Left hindlimb (tissue), 1 donor: Measurements from ENCODE around the gene NECTIN2.

Source experiments
- DNase-seq: peaks from one replicate; pipeline ENCODE4 v3.0.0-alpha.2; 2018

Gene NECTIN2

DNA sequence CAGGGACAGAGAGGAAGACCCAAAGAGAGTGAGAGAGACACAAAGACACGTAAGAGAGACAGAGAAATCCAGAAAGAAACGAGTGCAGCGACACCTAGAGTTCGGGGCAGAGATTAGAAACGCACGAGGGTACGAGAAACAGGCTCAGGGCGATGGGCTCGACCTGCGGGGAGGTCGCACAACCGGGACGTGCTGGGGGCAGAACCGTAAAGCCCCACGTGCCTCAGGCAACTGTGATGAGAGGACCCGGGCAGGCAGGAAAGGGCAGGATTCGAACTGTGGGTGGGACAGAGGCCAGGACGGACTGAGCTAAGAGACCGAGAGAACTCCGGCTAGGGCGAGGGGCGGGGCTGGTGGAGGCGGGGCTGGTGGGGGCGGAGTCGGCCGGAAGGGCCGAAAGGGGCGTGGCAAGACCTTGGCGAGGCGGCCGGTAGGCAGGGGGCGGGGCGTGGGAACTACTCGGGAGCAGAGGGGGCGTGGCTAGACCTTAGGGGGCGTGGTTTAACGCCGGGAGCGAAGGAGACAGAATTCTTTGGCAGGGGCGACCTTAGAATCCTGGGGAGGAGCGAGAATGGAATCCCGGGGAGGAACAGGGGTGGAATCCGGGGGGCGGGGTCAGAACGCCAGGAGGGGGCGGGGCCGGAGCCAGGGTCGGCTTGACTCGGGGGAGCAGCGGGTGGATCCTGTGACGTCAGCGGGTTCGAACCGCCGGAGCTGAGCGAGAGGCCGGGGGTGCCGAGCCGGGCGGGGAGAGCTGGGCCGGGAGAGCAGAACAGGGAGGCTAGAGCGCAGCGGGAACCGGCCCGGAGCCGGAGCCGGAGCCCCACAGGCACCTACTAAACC, at the start of gene NECTIN2:
TSS of gene NECTIN2 (plus strand) at position 686 of the 843 bp plus-strand sequence. CDS start 229 bp downstream, outside the sequence.
- peak; percentile 99 for DNase-seq

DNA sequence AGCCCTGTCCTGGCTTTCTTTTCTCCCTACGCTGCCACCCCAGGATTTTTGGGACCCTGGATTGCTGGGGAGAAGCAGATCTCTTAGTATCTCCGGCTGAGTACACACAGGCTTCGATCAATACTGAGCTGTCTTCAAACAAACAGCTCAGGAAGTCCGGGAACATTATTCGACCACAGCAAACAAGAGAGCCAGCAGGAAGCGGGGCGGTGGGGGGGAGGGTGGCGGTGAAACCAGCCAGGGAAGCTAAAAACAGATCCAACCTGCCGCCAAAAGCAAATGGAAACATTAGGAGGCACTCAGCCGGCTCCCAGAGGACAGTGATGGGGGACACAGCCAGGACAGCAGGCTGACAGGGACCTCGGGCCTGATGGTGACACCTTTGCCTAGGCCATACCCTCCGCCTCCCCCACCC, 49.4 kb upstream of the NECTIN2 start:
- peak; percentile 62 for DNase-seq

DNA sequence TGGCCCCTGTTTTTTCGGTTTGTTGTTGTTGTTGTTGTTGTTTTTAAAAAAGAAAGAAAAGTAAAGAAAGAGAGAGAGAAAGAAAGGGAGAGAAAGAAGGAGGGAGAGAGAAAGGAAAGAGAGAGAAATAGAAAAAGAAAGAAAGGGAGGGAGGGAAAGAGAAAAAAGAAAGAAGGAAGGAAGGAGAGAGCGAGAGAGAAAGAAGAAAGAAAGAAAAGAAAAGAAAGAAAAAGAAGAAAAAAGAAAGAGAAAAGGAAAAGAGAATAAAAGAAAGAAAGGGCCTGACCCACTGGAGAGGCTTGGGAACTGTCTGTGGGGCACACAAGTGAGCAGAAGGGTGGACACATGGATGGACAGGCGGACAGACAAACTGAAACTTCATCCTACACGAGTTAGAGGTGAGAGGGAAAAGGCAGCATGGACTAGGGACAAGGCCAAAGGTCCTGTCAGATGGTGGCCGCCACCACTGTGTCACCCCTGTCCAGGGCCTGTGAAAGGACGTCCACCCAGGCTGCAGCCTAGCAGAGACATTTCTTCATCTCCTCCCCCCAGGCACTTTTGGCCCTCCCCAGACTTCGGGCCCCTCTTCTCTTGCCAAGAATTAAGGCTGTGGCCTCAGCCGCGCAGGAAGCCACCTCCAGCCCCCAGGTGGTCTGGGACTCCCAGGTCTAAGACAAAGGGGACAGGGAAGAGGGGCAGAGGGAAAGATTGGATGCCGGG, 46.3 kb upstream of the NECTIN2 start:
- DNase-seq = no peak

DNA sequence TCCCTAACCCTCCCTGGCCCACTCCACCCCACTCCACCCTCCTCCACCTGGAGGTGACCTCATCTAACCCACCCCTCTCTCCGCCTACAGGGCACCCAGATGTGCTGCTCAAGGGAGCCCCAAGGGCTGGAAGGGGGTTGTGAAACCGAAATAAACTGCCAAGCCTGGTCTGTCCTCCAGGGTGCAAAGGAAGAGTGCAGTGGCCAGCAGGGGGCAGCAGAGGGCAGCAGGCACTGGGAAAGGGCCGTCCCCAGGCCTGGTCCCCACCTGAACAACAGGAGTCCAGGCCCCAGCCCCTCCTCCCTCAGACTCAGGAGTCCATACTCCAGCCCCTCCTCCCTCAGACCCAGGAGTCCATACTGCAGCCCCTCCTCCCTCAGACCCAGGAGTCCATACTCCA, 45.6 kb upstream of the NECTIN2 start:
- peak; percentile 80 for DNase-seq

DNA sequence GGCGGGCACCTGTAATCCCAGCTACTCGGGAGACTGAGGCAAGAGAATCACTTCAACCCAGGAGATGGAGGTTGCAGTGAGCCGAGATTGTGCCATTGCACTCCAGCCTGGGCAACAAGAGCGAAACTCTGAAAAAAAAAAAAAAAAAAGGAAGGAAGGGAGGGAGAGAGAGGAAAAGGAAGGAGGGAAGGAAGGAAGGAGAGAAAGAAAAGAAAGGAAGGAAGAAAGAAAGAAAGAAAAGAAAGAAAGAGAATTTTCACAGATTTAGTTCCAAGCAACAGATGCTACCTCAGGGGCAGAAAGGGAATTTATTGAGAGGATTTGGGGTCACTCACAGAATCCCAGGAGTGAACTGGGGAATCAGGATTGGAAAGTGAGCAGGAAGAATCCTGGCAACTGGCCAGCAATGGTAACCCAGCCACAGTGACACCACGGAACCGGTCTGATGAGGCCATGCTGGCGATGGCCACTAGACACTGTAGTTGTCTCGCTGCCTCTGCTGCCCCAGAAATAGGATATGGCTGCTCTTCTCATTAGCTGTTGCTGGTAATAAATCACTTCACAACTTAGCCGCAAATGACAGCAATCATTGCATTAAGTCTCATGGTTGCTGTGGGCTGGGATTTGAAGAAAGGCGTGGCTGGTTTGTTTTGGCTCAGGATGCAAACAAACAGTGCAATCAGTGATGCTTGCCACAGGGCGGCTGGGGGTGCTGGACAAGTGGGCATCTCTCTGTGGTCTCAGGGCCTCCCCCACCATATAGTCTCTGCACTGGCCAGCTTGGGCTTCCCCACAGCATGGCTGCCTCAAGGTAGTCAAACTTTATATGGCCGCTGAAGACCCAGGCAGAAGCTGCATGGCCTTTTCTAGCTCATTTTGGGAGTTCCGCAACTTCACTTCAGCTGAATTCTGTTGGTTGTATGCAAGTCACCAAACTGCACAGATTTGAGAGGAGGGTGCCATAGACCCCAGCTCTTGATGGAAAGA, 42.4 kb upstream of the NECTIN2 start:
- no peak for DNase-seq

DNA sequence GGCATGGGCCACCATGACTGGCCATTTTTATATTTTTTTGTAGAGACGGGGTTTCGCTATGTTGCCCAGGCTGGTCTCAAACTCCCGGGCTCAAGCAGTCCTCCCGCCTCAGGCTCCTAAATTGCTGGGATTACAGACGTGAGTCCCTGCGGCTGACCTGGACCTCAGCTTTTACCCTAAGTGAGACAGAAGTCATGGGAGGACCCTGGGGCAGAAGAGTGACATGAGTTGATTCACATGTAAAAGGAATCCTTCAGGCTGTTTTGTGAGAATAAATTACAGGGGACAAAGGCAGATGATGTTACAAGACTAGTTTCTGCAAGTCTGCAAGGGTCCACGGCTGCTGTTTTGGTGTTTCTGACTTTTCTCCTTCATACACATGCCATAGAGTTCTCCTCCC, 39.8 kb upstream of the NECTIN2 start:
- no peak for DNase-seq

DNA sequence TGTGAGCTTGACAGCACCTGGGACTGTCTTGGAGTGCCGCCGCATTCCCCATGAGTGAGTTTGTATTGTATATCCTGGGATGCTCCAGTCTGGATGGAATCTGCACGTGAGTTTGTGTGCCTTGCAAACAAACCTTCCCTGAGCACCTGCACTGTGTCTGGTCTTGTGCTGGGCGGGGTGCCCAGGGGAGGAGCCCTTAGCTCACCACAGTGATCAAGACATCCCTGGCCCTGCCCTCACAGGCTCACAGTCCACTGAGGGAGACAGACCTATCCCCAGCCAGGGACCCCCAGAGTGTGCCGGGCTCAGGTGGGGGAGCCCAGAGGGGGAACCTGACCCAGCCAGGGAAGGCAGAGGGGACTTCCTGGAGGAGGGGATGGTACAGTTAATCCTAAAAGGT, 38.9 kb upstream of the NECTIN2 start:
- DNase-seq = no peak

DNA sequence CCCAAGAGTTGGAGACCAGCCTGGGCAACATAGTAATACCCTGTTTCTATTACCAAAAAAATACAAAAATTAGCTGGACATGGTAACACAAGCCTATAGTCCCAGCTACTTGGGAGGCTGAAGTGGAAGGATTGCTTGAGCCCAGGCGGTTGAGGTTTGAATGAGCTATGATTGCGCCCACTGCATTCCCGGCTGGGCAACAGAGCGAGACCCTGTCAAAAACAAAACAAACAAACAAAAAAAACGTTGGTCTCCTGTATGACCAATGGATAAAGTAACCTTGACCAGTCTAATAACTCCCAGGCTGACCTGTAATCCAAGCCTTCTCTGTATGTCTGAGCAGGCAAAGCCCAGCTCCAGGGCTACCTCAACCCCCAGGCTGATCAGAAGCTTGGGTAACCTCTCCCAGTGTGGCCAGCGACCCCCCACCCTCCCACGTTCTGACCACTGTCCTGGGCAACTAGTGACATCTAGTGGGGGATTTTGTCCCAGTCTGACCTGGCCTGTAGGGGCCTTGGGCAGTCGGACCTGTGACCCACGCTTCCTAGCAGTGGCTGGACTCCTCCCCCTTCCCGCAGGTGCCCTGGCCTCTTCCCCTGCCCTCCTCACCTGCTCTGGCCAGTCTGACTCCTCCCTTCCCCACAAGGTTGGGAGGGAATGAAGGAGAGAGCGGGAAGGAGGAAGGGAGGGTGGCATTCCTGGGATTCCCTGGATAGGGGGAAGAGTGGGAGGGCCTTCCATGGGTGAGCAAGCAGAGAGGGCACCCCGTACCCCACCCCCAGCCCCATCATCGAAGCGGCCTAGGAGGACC, 38.2 kb upstream of the NECTIN2 start:
- DNase-seq = no peak

DNA sequence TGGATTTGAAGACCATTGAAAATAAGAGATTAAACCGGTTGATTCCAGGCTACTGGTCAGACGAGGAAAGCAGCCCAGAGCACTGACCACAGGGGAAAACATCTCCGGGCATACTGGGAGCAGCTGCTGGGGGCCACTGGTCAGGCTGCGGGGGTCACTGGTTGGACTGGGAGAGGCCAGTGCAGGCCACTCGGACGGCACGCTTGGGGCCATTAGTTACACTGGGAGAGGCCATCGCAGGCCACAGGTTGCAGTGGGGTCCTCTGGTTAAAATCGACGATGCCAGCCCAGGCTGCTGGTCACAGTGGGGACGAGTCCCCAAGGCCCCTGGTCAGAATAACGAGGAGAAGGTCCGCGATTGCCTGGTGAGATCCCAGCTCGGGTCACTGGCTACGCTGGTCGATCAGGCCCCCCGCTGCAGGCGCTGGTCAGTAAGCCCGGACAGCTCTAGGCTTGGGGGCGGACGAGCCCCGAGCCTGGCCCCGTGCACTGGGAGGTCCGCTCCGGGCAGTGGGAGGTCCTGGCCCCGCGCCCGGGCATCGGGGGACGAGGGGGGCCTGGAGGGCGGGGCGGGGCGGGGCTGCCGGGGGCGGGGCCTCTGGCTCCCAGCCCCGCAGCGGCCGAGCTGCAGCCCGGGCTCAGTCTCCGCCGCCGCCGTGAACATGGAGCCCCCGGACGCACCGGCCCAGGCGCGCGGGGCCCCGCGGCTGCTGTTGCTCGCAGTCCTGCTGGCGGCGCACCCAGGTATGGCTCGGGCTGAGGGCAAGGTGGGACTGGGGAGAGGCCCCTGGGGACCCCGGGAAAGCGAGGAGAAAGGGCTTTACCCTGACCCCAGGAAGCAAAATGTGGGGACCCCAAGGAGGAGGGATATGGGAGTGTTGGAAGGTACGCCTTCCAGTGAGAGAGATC, 37.4 kb upstream of the NECTIN2 start, which contains the start of gene BCAM:
TSS of gene BCAM (plus strand) at position 641 of the 909 bp plus-strand sequence. CDS start at position 663, 22 bp downstream.
- DNase-seq = peak; percentile 88

DNA sequence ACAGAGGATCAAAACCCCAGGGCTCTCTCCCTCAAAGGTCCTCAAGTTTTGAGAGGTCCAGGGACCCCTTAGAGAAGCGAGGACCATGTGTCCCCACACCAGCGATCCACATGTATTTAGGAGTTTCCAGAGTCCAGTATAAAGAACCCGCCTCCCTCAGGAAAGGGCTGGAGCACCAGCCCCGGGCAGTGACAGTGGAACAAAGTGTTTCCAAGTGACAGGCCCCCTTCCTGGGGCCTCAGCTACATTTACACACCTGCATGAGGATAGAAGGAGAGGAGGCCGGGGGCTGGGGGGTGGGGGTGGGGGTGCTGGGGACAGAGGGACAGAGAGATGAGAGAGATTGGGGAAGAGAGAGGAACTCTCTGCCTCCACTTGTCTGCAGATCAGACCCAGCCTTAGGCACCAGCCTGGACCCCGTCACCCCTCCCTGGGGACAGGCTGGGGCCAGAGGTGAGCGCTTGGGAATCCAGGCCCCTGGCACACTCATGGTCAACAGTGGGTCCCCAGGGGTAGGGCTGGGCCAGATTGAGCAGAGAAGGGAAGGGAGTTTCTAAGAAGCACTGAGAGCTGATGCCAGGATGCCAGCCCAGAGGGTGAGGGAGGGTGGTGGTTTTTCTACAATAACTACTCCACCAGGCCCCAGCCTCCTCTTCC, 36.4 kb upstream of the NECTIN2 start:
- no peak for DNase-seq

DNA sequence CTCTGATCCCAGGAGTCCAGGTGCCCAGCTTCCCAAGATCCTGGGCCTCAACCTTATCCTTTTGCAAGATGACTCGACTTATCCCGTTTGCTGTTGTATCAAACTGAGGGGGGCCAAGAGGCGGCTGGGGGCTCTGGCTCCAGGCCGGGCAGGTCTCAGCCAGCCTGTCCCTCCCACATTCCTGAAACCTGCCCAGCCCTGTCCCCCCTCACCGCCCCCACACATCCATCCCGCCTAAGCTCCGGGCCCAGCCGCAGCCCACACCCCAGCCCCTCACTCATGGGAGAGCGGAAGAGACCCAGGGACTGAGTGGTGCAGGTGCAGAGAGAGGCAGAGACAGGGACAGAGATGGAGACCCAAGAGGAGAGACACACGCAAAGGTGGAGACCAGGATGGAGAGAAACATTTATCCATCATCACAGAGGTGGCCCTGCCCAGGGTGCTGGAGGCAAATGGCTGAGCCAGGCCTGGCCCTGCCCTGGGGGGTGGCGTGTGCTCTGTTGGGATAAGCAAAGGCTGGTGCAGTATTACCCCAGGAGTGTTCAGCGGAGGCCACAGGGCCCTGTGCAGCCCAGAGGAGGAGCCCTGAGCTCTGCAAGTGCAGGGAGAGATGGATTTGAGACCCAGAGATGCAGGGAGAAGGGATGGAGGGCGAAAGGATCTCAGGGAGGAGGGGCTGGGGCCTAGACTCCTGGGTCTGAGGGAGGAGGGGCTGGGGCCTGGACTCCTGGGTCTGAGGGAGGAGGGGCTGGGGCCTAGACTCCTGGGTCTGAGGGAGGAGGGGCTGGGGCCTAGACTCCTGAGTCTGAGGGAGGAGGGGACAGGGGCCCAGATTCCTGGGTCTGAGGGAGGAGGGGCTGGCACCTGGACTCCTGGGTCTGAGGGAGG, 35.6 kb upstream of the NECTIN2 start:
- no peak for DNase-seq

DNA sequence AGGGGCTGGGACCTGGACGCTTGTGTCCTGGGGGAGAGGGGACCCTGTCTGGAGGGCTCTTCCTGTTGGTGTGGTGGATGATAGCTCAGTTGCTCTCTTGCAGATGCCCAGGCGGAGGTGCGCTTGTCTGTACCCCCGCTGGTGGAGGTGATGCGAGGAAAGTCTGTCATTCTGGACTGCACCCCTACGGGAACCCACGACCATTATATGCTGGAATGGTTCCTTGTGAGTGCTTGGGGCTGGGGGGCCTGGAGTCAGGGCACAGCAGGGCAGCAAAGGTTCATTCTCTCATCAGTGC, 35.0 kb upstream of the NECTIN2 start:
- DNase-seq = no peak

DNA sequence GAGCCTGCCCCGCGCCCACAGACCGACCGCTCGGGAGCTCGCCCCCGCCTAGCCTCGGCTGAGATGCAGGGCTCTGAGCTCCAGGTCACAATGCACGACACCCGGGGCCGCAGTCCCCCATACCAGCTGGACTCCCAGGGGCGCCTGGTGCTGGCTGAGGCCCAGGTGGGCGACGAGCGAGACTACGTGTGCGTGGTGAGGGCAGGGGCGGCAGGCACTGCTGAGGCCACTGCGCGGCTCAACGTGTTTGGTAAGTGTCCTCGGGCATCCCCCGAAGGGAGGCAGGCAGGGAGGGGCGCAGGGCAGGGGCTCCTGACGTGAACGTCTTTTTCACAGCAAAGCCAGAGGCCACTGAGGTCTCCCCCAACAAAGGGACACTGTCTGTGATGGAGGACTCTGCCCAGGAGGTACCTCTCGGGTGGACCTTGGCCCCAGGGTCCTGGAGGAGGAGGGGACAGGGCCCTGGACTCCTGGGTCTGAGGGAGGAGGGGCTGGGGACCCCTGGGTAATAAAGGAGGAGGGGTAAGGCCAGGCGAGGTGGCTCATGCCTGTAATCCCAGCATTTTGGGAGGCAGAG, 33.9 kb upstream of the NECTIN2 start:
- no peak for DNase-seq

DNA sequence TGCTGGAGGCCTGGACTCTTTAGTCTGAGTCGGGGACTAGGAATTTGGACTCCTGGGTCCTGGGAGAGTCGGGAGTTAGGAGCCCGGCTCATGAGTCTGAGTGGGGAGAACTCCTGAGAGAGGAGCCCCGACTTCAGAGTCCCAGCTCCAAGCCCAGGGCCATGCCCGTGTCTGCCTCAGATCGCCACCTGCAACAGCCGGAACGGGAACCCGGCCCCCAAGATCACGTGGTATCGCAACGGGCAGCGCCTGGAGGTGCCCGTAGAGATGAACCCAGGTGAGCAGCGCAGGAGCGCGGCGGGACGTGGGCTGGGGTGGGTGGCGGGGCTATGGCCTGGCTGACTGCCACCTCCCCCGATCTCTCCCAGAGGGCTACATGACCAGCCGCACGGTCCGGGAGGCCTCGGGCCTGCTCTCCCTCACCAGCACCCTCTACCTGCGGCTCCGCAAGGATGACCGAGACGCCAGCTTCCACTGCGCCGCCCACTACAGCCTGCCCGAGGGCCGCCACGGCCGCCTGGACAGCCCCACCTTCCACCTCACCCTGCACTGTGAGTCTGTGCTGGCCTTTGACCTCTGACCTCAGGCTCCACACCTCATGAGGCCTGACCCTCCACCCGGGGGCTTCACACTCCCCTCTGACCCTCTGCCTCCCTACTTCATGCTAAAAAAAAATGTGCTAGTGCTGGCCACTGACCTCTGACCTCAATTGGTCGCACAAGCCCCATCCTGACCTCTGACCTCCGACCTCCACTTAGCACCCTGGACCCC, 32.8 kb upstream of the NECTIN2 start:
- DNase-seq = no peak

DNA sequence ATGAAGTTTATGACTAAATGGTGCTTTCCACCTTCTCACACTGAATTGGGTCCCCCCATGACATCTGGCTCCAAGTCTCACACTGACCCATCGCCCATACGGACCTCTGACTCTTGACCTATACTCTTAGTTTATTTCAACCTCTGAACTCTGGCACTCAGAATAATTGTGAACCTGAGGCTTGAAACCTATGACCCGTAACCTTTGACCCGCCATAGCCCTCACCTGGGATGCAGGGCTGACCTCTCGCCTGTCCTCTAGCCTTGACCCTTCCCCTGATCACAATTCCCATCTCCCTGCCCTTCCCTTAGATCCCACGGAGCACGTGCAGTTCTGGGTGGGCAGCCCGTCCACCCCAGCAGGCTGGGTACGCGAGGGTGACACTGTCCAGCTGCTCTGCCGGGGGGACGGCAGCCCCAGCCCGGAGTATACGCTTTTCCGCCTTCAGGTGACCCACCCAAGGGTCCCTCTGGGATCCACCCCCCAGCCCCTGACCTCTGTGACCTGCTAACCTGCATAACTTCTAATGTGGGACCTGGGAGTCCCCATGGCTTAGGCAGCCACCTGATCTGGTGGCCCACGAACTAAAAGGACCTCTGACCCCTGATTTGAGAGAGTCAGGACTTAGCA, 32.1 kb upstream of the NECTIN2 start:
- DNase-seq = no peak

DNA sequence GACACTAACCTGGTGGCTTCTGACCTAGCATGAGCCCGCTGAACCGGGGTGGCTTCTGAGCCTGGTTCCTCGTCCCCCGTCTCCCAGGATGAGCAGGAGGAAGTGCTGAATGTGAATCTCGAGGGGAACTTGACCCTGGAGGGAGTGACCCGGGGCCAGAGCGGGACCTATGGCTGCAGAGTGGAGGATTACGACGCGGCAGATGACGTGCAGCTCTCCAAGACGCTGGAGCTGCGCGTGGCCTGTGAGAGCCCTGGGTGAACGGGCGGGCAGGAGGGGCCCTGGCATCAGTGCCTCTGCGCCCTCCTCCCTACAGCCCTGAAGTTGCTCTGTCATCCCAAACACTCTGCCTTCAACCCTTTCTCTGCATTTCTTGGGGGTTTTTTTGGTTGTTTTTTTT, 31.6 kb upstream of the NECTIN2 start:
- DNase-seq = no peak

DNA sequence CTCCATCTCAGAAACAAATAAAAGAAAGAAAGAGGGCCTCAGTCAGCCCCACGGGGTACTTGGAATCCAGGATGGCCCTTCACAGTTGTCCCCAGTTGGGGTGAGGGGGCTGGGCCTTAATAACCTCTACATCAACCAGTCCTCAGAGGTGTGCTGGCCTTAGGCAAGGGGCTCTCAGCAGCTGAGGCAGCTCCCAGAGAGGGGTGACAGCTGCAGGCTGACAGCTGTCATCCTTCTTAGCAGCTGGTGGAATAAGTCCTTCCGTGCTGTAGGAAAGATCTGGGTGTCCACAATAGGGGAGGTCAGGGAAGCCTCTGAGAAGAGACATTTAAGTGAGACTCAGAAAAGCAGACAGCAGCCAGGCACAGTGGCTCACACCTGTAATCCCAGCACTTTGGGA, 29.8 kb upstream of the NECTIN2 start:
- DNase-seq = no peak
